ENCODE results near the gene BABAM2.

DNA sequence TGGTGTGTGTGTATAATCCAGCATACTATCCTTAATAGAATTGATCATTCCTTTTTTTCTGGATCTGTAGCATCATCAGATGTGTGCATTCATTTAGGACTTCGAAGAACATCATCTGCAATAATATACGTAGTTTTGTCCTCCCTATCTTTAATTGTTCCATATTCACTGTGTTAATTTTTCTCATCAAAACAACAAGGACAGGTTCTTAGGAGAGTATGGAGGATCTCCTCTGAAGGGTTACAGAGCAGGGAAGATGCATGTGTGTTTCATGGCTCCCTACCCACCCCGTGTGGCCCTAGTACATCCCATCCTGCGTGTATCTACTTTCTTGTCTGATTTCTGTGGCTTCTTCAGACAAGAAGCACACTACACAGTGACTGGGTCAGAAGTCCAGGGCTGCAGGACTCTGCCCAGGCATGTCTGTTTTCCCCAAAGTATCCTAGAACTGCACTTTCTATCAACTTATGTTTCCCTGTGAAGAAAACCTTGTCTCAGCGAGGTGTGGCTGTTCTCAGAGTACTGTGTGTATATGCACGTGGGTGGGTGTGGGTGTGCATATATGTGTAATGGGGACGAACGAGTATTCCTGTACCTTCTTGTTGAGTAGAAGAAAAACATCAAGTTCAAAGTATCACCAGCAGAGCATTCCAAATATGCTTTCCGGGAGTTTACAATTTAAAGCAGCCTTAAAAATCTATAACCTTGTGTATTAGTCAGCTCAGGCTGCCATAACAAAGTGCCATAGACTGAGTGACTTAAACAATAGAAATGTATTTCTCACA is 281.8 kb downstream of the BABAM2 start:
- TF ChIP-seq POLR2A (IDR thresholded peaks at IDR 0.05): no peak
- TF ChIP-seq, protein P1, sequence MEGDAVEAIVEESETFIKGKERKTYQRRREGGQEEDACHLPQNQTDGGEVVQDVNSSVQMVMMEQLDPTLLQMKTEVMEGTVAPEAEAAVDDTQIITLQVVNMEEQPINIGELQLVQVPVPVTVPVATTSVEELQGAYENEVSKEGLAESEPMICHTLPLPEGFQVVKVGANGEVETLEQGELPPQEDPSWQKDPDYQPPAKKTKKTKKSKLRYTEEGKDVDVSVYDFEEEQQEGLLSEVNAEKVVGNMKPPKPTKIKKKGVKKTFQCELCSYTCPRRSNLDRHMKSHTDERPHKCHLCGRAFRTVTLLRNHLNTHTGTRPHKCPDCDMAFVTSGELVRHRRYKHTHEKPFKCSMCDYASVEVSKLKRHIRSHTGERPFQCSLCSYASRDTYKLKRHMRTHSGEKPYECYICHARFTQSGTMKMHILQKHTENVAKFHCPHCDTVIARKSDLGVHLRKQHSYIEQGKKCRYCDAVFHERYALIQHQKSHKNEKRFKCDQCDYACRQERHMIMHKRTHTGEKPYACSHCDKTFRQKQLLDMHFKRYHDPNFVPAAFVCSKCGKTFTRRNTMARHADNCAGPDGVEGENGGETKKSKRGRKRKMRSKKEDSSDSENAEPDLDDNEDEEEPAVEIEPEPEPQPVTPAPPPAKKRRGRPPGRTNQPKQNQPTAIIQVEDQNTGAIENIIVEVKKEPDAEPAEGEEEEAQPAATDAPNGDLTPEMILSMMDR (IDR thresholded peaks at IDR 0.05): no peak

Data from heart left ventricle (tissue), 13 donors.